LoVo (cell line): ENCODE results near the gene CIITA.

Experiments used
- DNase-seq: peaks from one replicate; pipeline ENCODE4 v3.0.0-alpha.2; 2016; ENCODE audit warnings: low spot score

CIITA gene

DNA sequence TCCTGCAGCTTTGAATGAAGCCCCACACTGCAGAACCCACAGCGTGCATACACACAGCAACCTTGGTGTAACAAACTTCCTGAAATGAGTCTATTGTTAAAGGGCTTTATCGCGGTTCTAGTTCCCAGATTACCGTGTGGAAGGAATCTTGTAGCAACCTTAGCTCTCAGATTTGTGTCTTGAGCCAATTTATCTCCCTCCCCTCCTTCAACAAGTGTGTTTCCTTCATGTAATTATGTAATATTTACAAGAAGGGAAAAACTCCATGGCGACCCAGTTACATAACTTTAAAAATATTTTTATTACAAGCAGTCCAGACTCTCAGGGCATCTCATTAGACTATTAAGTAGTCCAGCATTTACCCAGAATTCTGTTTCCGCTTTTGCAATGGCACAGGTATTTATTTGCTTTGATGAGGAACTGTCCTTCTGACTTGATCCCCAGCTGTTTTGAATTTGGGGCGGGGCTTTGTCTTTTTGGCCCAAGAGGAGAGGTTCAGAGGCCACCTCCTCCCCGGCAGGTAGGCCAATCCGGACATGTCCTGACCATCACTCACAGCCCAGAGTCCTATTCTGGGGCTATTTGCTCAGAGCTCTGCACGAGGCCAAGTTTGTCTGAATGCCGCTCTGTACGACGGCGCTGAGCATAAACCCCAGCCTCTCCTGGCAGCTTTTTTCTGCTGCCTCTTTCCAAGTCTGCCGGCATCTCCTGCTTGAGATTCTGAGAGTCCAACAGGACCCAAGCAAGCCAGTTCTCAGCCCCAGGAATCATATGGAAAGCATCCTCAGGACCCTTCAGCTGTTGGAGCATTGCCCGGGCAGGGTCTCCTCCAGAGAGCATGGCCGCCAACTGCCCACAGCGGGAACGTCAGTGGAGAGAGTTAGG lies 103.0 kb downstream of the CIITA start:
- no peak for DNase-seq

DNA sequence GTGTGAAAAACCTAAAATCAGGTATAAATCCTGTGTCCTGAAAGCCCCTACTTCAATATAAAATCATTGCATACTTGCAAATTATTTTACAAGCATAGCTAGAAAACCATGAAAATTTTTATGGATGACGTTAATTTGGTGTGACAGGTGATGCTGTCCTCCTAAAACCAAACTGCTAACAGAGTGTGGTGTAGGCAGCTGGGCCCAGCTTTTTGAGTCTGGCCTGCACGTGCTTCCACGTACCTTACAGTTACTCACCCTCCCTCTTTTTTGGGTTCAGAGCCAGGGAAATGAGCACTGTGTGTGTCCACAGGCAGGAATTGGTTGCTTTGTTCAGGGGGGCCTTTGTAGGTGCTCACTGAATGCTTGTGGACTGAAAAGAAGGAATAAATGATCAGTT lies 103.8 kb downstream of the CIITA start:
- no peak for DNase-seq

DNA sequence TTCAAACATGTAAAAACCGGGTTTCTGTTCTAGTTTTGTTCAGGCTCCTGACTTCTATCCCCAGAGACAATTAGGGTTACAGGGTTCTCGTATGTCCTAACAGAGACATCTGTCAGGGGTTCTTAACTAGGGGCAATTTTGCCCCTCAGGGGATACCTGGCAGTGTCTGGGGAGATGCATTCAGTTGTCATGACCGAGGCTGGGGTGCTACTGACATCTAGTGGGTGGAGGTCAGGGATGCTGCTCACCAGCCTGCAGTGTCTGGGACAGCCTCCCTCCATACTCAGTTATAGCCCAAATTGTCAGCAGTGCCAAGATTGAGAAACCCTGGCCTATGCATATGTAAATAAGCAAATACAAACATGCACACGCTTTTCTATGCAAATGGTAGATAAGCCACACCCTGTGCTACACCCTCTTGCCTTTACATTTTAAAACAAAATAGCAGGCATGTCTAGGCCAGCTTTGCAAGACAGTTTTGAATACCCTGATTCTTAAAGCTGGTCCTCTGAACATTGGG lies 104.8 kb downstream of the CIITA start:
- DNase-seq = no peak

DNA sequence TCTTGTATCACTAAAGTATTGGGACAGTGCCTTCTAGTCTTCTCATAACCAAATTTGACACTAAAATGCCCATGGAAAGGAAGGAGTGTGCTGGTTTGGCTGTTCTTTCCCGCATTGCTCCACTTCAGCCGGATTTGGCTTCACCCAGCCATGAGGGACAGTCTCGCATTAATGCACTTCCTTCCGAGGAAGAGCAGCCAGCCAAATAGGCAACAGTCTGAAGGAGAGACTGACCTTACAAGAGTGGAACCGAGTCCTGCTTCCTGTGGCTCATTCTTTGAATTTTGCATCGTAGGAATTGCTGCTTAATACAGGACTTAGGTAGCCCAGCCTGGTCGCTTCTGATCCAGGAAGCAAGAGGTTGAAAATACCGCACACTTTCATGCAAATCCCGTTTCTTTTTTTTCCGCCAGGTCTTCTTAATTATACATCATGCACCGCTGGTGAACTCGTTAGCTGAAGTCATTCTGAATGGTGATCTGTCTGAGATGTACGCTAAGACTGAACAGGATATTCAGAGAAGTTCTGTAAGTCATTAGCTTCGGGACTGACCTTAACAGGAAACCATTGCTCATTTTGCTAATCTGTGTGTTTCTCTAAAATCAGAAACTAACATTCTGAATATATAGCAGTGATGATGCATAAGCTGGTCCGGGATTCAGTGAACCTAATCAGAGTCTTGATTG lies 105.6 kb downstream of the CIITA start:
- DNase-seq = no peak

DNA sequence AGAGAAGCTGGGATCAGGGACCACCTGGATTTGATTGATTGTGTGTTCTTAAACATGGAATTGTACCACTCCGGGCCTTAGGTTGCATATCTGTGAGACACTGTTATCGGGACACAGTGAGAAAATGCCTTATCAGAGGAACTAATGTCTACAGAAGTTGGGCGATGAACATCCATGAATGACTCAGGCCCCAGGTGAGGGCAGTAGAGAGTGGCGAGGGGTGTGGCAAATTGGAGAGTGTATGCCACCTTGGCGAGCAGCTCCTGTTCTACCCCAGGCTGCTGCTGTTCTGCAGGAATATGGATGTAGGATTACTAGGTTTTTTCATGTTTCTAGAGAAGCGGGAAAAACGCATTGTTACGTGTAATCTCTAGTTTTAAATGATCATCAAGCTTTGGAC lies 106.2 kb downstream of the CIITA start:
- DNase-seq = no peak

DNA sequence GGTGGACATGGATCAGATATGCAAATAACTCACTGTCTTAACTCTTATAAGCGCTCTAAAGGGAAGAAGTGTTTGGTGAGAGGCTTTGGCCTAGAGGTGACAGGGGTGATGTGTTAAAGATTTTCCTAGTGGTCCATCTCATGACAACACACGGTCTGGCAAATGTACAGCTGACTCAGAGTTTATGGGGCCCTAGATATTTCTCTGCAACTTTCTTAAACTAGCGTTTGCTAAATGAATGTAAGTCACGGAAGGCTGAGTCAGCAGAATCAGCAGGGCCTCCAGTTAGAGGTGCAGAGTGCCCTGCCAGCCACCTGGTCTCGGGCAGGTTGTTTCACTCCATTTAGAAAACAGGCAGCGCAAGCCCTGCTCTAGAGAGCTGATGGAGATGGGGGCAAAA lies 107.5 kb downstream of the CIITA start:
- DNase-seq = no peak
